Measurements from ENCODE around the gene SORCS2.

The SORCS2 gene

DNA sequence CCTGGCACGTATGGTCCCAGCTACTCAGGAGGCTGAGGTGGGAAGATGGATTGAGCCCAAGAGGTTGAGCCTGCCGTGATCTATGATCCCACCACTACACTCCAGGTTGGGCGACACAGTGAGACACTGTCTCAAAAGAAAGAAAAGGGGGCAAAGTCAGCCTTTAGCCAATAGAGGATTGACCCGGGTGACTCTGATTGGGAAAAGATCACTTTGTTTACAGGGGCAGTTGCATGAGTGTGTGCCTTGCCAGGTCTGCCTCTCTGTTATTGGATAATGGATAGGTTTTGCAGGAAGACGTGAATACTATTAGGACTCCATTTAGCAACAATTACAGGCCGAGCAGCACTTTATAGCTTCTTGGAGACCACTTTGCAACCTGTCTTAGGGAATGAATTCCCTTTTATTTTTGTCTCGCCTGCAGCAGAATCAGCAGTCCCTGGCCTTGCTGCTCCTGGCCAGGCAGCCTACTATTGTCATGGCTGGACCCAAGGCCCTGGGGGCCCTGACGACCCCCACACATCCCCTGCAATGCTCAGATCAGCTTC is 345.6 kb downstream of the SORCS2 start:
- ChIA-PET POLR2A (interaction anchor here (0.5 kb wide), 1 partner anchor 912 kb away, joined by 3 read pairs; no protein-coding TSS in a partner anchor), CTCF (interaction anchor here (0.6 kb wide), 1 partner anchor 98 kb away, joined by 3 read pairs; no protein-coding TSS in a partner anchor)
- no peak overlapping the region for H3K27ac ChIP-seq (ENCODE audit: extremely low read depth, low read depth, low read length)
- no peaks in the 10 kb centered on the region for H3K36me3 ChIP-seq (ENCODE audit: control insufficient read depth in 2 of 2, insufficient read depth in 1 of 2, low read length in 2 of 2)
- no peak for TF ChIP-seq ZNF10 (tag by site-specific recombination; IDR thresholded peaks at IDR 0.05)
- H3K4me3 ChIP-seq (ENCODE audit: low read depth, low read length): no peak overlapping the region
- no peaks in the 10 kb centered on the region for H3K9me3 ChIP-seq (ENCODE audit: control insufficient read depth, insufficient read depth, low read depth, low read length)
- H3K4me1 ChIP-seq (ENCODE audit: control insufficient read depth, insufficient read depth, low read length): no peaks in the 10 kb centered on the region

DNA sequence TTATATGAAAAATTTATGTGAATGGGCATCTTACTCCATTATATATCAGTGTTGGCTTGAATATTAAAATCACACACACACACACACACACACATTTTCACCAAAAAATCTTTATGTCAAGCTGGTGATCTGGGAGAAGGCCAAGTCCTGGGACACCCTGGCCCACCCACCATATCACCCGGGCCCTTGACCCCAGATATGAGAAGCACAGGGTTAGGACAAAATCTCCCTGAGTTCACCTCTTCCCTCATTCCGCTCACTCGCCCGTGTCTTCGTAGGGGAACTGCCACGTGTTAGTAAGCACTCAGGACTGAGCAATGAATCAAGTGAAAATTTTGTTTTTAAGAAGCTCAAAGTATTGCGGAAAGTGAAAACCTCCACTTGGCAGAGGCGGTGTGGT is 346.2 kb downstream of the SORCS2 start:
- H3K36me3 ChIP-seq (ENCODE audit: control insufficient read depth in 2 of 2, insufficient read depth in 1 of 2, low read length in 2 of 2): no peaks in the 10 kb centered on the region
- H3K9me3 ChIP-seq (ENCODE audit: control insufficient read depth, insufficient read depth, low read depth, low read length): no peaks in the 10 kb centered on the region
- POLR2A ChIA-PET: no interaction called here
- H3K4me3 ChIP-seq (ENCODE audit: low read depth, low read length): no peak overlapping the region
- TF ChIP-seq ZNF501 (tag by site-specific recombination; IDR thresholded peaks at IDR 0.05): no peak
- TF ChIP-seq, protein P1, sequence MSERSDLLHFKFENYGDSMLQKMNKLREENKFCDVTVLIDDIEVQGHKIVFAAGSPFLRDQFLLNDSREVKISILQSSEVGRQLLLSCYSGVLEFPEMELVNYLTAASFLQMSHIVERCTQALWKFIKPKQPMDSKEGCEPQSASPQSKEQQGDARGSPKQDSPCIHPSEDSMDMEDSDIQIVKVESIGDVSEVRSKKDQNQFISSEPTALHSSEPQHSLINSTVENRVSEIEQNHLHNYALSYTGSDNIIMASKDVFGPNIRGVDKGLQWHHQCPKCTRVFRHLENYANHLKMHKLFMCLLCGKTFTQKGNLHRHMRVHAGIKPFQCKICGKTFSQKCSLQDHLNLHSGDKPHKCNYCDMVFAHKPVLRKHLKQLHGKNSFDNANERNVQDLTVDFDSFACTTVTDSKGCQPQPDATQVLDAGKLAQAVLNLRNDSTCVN (tag by site-specific recombination; optimal IDR thresholded peaks at IDR 0.05): no peak
- TF ChIP-seq, protein P2, sequence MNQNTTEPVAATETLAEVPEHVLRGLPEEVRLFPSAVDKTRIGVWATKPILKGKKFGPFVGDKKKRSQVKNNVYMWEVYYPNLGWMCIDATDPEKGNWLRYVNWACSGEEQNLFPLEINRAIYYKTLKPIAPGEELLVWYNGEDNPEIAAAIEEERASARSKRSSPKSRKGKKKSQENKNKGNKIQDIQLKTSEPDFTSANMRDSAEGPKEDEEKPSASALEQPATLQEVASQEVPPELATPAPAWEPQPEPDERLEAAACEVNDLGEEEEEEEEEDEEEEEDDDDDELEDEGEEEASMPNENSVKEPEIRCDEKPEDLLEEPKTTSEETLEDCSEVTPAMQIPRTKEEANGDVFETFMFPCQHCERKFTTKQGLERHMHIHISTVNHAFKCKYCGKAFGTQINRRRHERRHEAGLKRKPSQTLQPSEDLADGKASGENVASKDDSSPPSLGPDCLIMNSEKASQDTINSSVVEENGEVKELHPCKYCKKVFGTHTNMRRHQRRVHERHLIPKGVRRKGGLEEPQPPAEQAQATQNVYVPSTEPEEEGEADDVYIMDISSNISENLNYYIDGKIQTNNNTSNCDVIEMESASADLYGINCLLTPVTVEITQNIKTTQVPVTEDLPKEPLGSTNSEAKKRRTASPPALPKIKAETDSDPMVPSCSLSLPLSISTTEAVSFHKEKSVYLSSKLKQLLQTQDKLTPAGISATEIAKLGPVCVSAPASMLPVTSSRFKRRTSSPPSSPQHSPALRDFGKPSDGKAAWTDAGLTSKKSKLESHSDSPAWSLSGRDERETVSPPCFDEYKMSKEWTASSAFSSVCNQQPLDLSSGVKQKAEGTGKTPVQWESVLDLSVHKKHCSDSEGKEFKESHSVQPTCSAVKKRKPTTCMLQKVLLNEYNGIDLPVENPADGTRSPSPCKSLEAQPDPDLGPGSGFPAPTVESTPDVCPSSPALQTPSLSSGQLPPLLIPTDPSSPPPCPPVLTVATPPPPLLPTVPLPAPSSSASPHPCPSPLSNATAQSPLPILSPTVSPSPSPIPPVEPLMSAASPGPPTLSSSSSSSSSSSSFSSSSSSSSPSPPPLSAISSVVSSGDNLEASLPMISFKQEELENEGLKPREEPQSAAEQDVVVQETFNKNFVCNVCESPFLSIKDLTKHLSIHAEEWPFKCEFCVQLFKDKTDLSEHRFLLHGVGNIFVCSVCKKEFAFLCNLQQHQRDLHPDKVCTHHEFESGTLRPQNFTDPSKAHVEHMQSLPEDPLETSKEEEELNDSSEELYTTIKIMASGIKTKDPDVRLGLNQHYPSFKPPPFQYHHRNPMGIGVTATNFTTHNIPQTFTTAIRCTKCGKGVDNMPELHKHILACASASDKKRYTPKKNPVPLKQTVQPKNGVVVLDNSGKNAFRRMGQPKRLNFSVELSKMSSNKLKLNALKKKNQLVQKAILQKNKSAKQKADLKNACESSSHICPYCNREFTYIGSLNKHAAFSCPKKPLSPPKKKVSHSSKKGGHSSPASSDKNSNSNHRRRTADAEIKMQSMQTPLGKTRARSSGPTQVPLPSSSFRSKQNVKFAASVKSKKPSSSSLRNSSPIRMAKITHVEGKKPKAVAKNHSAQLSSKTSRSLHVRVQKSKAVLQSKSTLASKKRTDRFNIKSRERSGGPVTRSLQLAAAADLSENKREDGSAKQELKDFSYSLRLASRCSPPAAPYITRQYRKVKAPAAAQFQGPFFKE (tag by site-specific recombination; IDR thresholded peaks at IDR 0.05; ENCODE audit: borderline replicate concordance): no peak
- TF ChIP-seq ZNF239 (tag by site-specific recombination; IDR thresholded peaks at IDR 0.05): no peak
- TF ChIP-seq GLI2 (tag by site-specific recombination; IDR thresholded peaks at IDR 0.05; ENCODE audit: borderline replicate concordance, low read depth): no peak
- no peak for TF ChIP-seq SCRT1 (tag by site-specific recombination; IDR thresholded peaks at IDR 0.05; ENCODE audit: borderline replicate concordance)
- no peak for TF ChIP-seq ZBTB21 (tag by site-specific recombination; IDR thresholded peaks at IDR 0.05)
- TF ChIP-seq ZNF843 (tag by site-specific recombination; IDR thresholded peaks at IDR 0.05): no peak
- no peak for TF ChIP-seq ZBTB7A (tag by site-specific recombination; IDR thresholded peaks at IDR 0.05; ENCODE audit: low read depth)
- TF ChIP-seq, protein P3, sequence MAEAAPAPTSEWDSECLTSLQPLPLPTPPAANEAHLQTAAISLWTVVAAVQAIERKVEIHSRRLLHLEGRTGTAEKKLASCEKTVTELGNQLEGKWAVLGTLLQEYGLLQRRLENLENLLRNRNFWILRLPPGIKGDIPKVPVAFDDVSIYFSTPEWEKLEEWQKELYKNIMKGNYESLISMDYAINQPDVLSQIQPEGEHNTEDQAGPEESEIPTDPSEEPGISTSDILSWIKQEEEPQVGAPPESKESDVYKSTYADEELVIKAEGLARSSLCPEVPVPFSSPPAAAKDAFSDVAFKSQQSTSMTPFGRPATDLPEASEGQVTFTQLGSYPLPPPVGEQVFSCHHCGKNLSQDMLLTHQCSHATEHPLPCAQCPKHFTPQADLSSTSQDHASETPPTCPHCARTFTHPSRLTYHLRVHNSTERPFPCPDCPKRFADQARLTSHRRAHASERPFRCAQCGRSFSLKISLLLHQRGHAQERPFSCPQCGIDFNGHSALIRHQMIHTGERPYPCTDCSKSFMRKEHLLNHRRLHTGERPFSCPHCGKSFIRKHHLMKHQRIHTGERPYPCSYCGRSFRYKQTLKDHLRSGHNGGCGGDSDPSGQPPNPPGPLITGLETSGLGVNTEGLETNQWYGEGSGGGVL (tag by site-specific recombination; IDR thresholded peaks at IDR 0.05): no peak
- TF ChIP-seq ZNF48 (tag by site-specific recombination; IDR thresholded peaks at IDR 0.05): no peak
- TF ChIP-seq ZNF16 (tag by site-specific recombination; IDR thresholded peaks at IDR 0.05; ENCODE audit: low read depth): no peak
- TF ChIP-seq, protein P4, sequence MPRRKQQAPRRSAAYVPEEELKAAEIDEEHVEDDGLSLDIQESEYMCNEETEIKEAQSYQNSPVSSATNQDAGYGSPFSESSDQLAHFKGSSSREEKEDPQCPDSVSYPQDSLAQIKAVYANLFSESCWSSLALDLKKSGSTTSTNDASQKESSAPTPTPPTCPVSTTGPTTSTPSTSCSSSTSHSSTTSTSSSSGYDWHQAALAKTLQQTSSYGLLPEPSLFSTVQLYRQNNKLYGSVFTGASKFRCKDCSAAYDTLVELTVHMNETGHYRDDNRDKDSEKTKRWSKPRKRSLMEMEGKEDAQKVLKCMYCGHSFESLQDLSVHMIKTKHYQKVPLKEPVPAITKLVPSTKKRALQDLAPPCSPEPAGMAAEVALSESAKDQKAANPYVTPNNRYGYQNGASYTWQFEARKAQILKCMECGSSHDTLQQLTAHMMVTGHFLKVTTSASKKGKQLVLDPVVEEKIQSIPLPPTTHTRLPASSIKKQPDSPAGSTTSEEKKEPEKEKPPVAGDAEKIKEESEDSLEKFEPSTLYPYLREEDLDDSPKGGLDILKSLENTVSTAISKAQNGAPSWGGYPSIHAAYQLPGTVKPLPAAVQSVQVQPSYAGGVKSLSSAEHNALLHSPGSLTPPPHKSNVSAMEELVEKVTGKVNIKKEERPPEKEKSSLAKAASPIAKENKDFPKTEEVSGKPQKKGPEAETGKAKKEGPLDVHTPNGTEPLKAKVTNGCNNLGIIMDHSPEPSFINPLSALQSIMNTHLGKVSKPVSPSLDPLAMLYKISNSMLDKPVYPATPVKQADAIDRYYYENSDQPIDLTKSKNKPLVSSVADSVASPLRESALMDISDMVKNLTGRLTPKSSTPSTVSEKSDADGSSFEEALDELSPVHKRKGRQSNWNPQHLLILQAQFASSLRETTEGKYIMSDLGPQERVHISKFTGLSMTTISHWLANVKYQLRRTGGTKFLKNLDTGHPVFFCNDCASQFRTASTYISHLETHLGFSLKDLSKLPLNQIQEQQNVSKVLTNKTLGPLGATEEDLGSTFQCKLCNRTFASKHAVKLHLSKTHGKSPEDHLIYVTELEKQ (tag by site-specific recombination; IDR thresholded peaks at IDR 0.05; ENCODE audit: borderline replicate concordance): no peak
- TF ChIP-seq, protein P5, sequence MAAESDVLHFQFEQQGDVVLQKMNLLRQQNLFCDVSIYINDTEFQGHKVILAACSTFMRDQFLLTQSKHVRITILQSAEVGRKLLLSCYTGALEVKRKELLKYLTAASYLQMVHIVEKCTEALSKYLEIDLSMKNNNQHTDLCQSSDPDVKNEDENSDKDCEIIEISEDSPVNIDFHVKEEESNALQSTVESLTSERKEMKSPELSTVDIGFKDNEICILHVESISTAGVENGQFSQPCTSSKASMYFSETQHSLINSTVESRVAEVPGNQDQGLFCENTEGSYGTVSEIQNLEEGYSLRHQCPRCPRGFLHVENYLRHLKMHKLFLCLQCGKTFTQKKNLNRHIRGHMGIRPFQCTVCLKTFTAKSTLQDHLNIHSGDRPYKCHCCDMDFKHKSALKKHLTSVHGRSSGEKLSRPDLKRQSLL (tag by site-specific recombination; IDR thresholded peaks at IDR 0.05): no peak
- TF ChIP-seq, protein P6, sequence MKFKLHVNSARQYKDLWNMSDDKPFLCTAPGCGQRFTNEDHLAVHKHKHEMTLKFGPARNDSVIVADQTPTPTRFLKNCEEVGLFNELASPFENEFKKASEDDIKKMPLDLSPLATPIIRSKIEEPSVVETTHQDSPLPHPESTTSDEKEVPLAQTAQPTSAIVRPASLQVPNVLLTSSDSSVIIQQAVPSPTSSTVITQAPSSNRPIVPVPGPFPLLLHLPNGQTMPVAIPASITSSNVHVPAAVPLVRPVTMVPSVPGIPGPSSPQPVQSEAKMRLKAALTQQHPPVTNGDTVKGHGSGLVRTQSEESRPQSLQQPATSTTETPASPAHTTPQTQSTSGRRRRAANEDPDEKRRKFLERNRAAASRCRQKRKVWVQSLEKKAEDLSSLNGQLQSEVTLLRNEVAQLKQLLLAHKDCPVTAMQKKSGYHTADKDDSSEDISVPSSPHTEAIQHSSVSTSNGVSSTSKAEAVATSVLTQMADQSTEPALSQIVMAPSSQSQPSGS (tag by site-specific recombination; IDR thresholded peaks at IDR 0.05; ENCODE audit: low read depth): no peak
- TF ChIP-seq ZNF366 (tag by site-specific recombination; conservative IDR thresholded peaks at IDR 0.05): no peak
- no peak for TF ChIP-seq ZNF248 (tag by site-specific recombination; IDR thresholded peaks at IDR 0.05)
- H3K27ac ChIP-seq (ENCODE audit: extremely low read depth, low read depth, low read length): no peak overlapping the region
- CTCF ChIA-PET: interaction anchor here (0.6 kb wide), 1 partner anchor 97 kb away, joined by 3 read pairs; no protein-coding TSS in a partner anchor
- no peaks in the 10 kb centered on the region for H3K4me1 ChIP-seq (ENCODE audit: control insufficient read depth, insufficient read depth, low read length)

Measured in HEK293 (cell line).